Measurements from ENCODE around the gene COL25A1.

GRCh38 chr4:109065006-109065405 lies 237.5 kb downstream of the COL25A1 start:
- TF ChIP-seq SP1 (IDR thresholded peaks at IDR 0.05) (no peak), FOXA1 (IDR thresholded peaks at IDR 0.05) (no peak), SUZ12 (IDR thresholded peaks at IDR 0.05) (no peak), FOXM1 (IDR thresholded peaks at IDR 0.05; ENCODE audit: borderline replicate concordance) (no peak), LEF1 (IDR thresholded peaks at IDR 0.05; ENCODE audit: borderline replicate concordance) (no peak), FOXK2 (IDR thresholded peaks at IDR 0.05) (no peak), PKNOX1 (IDR thresholded peaks at IDR 0.05) (no peak)
